ENCODE measurements around the gene CACNA2D4.

Gene CACNA2D4

DNA sequence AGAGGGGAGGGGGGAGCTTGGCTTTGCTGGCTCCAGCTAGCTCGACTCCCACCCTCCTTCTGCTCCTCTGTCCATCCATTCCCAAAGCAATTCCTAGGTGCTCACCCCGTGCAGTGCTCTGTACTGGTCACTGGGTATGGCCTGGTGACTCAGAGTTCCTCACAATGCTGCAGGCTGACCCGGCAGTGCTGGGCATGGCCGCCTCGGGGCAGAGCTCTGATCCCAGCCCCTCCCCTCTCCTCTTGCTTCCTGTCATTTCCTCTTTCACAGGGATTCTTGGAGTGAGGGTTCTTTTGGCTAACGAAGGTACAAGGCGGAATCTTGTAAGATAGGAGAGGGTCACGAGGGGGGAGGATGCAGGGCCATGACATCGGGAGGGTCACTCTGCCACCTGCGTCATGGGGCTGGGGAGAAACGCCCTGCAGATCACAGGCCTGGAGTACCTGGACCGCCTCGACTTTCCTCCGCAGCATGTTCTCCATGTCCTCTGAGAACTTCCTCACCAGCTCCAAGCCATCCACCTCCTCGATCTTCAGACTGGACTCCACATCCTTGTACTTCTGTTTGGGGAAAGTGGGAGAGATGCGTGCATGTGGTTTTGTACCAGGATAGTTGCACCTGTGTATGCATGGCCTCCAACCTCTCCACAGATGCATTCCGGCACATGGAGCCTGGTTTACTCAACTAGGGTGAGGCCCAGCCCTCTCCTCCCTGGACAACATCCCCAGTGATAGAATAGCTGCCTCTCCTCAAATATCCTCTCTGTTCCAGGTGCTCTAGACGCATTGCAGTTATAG is 5.7 kb downstream of the CACNA2D4 start:
- TF ChIP-seq, protein P1, sequence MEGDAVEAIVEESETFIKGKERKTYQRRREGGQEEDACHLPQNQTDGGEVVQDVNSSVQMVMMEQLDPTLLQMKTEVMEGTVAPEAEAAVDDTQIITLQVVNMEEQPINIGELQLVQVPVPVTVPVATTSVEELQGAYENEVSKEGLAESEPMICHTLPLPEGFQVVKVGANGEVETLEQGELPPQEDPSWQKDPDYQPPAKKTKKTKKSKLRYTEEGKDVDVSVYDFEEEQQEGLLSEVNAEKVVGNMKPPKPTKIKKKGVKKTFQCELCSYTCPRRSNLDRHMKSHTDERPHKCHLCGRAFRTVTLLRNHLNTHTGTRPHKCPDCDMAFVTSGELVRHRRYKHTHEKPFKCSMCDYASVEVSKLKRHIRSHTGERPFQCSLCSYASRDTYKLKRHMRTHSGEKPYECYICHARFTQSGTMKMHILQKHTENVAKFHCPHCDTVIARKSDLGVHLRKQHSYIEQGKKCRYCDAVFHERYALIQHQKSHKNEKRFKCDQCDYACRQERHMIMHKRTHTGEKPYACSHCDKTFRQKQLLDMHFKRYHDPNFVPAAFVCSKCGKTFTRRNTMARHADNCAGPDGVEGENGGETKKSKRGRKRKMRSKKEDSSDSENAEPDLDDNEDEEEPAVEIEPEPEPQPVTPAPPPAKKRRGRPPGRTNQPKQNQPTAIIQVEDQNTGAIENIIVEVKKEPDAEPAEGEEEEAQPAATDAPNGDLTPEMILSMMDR (conservative IDR thresholded peaks at IDR 0.05; ENCODE audit: low read depth, low read length): no peak
- no peak for DNase-seq (ENCODE audit: low read depth)
- H3K4me3 ChIP-seq (ENCODE audit: low read depth, low read length): no peak overlapping the region

DNA sequence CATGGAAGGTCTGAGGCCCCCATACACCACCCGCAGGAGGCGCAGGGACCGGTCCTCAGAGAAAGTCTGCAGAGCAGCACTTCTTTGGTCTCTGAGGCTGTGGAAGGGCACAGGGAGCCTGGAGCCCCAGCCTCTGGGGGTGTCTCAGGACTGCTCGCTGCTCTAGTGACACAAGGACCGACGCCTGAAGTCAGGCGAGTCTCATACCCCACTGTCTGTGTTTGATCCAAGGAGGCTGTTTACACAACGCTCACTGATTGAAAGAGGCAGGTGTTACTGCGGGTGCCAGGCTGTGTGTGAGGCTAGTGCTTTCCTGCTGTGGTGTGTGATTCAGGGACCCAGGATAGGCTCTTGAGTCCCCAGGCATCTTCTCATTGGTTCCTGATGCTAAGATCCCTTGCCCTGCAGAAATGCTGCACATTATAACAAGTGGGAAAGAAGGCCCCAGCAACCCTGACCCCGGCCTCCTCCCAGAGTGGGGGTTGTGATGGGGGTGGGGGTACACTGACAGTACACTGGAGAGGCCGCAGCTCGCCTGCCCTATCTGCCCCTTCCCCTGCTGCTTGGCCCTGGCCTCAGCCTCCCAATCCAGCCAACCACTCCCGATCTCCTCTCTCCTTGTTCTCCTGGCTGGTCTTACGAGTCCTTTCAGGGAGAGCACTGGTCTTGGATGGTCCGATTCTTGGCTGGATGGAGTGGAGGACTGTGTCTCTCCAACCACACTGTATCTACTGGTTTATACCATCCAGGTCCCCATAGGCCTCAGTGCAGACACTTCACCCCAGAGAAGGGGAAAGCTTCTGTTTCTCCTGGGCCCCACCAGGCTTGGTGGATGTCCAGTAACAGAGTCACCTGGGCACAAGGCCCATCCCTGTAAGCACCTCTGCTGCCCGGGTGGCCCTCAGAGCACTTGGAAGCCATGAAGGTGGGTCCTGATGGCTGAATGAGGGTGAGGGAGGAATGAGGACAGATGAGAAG is 6.6 kb downstream of the CACNA2D4 start:
- no peak for DNase-seq (ENCODE audit: low read depth)
- H3K4me3 ChIP-seq (ENCODE audit: low read depth, low read length): no peak overlapping the region
- TF ChIP-seq, protein P1 (conservative IDR thresholded peaks at IDR 0.05; ENCODE audit: low read depth, low read length): no peak

DNA sequence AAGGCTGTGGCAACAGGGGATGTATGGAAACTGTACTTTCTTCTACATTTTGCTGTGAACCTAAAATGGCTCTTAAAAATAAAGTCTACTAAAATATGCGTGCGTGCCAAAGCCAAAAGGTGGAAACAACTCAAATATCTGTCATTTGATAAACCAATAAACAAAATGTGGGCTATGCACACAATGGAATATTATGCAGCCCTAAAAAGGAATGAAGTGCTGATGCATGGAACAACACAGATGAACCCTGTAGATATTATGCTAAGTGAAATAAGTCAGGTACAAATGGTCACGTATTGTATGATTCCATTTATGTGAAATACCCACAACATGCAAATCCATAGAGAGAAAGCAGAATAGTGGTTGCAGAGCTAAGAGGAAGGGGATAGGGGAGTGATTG is 8.0 kb downstream of the CACNA2D4 start:
- DNase-seq (ENCODE audit: low read depth): no peak
- TF ChIP-seq, protein P1 (conservative IDR thresholded peaks at IDR 0.05; ENCODE audit: low read depth, low read length): no peak
- H3K4me3 ChIP-seq (ENCODE audit: low read depth, low read length): no peak overlapping the region

DNA sequence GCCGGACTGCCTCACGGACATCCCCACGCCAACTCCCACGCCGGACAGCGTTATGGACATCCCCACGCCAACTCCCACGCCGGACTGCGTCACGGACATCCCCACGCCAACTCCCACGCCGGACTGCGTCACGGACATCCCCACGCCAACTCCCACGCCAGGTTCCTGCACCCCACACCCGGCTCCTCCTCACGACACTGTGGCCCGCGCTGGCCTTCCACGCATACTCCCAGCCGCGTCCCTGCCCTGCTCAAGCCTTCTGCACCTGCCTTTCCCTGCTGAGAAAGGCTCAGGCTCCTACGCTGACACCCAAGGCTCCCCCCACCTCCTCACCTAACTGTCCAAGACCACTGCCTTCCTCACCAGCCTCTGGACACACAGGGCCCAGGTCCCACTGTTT is 9.7 kb downstream of the CACNA2D4 start:
- no peak overlapping the region for H3K4me3 ChIP-seq (ENCODE audit: low read depth, low read length)
- no peak for DNase-seq (ENCODE audit: low read depth)
- TF ChIP-seq, protein P1 (conservative IDR thresholded peaks at IDR 0.05; ENCODE audit: low read depth, low read length): no peak

DNA sequence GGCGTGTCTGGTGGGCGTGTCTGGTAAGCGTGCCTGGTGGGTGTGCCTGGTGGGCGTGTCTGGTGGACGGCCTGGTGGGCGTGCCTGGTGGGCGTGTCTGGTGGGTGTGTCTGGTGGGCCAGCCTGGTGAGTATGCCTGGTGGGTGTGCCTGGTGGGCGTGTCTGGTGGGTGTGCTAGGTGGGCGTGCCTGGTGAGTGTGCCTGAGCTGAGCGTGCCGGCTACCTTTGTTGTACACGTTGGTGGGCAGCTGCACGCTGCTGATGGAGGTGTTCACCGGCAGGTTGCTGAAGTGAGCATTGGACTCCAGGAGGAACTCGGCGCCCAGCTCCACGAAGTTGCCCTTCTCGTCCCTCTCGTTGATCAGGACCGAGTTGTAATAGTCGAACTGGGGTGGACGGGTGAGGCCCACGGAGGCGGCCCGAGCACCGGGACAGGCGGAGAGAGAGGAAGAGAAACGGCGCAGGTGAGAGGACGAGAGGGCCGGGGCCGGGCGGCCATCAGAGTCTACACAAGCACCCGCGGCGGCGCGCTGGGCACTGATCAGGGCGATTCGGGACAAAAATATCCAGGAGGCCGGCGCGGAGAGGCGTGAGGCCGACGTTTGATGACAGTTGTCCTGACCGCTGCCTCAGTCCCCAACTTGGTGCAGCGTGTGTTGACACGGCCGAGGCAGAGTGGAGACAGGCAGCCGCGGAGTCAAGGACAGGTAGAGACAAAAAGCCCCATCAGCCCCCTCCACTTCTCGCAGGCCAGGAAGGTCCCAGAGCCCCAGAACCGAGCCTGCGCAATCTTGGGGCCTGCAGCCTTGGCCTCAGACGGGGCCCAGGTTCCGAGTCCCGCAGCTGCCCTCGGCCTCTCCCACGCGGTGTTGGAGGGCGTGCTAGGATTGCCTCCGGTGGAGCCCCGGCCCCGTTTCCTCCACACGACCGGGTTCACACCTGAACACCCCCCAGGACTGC is 10.5 kb downstream of the CACNA2D4 start:
- no peak for DNase-seq (ENCODE audit: low read depth)
- no peak overlapping the region for H3K4me3 ChIP-seq (ENCODE audit: low read depth, low read length)
- TF ChIP-seq, protein P1 (conservative IDR thresholded peaks at IDR 0.05; ENCODE audit: low read depth, low read length): no peak

DNA sequence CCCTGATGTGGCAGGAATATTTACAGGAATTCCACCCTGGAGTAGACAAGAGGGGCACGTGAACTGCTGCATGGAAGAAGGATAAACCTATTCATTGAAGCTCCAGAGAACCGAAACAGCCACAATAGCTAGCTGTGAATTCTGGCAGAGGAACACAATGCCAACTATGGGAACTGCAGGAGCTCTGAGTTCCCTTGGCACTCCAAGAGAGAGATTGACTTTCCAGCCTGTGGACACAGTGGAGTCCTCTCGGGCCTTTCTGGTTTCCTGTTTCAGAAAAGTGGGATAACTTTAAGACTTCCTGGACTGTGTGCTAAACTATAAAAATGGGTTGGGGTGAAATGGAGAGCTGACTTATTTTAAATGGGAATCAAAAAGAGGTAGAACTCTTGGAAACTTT is 11.9 kb downstream of the CACNA2D4 start:
- H3K4me3 ChIP-seq (ENCODE audit: low read depth, low read length): no peak overlapping the region
- DNase-seq (ENCODE audit: low read depth): no peak
- TF ChIP-seq, protein P1 (conservative IDR thresholded peaks at IDR 0.05; ENCODE audit: low read depth, low read length): no peak

Measured in choroid plexus epithelial cell (primary cell).